ENCODE measurements around the gene MYO16. TPM values are rescaled to one million over a fixed set of nuclear protein-coding genes. Genes with fewer than 3 reads are reported as not detected.
"Not testable (repeated sequence)": the region's sequence is repeated elsewhere in the genome, so short reads cannot be mapped to it uniquely, and the experiment has no call there.

Gene MYO16
- total RNA-seq, 1 donor from 2014 or later: 0.03 TPM

DNA sequence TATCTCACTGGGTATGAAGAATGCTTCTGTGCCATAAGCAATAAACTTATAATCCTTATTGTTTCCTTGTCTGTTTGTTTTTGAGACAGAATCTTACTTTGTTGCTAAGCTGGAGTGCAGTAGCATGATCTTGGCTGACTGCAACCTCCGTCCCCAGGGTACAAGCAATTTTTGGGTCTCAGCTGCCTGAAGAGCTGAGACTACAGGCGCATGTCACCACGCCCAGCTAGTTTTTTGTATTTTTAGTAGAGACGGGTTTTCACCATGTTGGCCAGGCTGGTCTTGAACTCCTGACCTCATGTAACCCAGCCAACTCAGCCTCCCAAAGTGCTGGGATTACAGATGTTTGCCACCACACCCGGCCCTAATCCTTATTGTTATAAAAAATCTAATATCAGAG lies 112.5 kb downstream of the MYO16 start:
- no peak for DNase-seq (ENCODE audit: low read depth)

DNA sequence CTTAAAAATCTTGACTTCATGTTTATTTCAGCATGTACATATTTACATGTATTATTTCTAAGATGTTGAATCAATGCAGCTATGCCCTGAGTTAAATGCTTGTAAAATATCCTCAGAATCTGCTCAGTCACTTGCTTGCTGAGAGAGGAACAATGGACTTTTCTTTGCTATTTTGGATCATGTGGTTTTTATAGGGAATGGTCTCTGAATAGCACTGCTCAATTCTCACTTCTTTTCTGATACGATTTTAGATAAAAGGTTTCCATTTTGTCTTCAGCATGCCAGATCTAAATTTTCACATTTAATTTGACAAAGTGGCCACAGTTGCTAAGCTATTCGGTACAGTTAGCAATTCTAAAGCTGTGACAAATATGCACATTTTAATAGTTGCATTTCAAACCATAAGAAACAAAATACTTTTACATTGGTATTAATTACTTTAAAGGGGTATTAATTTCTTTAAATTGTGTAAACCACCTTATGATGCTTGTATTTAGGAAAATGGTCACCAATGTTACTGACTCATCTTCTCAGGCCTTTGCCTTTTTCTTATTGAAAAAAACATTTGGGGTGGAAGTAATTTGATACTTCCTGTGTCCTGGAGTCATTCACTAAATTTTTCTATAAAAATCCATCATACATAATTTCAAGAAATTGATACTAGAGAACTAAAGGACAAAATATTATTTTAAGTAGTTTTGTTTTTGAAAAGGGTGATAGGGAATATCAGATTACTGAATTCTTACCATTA lies 113.5 kb downstream of the MYO16 start:
- DNase-seq (ENCODE audit: low read depth): no peak

DNA sequence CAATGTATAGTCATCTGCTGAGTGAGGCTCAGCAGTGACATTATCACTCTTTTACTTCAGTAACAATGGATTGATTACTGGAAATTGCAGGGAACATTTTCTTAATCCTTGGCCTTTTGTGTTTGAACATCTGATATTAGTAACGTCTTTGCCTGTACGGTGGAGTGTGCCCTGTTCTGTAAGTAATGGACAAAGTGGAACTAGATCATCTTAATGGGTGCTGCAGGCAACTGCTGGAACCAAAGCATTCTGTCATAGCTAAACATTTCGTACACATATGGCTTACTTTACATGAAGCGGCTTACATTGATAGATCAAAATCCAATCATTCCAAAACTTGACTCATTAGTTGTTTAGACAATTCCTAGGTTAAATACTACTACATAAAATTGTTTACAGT lies 114.1 kb downstream of the MYO16 start:
- no peak for DNase-seq (ENCODE audit: low read depth)

DNA sequence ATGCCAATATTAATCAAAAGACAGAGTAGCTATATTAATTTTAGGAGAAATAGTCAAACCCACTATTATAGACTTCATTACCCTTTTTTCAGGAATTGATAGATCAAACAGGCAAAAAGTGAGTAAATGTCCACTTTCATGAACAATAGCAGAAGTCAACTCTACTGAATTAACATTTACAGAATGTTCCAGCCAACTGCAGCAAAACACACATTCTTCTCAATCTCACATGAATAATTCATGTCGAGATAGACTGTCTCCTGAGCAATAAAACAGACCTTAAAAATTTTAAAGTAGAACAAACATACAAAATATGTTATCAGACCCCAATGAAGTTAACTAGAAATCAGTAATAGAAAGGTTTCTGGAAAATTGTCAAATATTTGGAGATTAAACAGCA lies 118.4 kb downstream of the MYO16 start:
- no peak for DNase-seq (ENCODE audit: low read depth)

DNA sequence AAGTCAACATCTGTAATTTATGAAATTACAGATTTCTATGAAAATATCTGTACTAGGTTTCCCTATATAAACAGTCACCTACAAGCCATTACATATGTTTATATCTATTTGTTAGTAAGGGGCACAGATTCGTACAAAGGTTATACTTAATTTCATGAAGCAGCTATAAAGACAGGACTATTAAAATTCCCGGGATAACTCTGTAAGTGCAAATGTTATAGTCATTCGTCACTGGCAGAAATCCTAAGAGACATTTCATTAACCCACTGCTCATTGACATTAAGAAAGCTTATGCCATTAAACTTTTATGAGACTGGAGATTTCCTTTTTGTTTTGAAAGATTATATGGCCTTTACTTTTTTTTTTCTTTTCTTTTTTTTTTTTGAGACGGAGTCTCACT lies 122.9 kb downstream of the MYO16 start:
- DNase-seq (ENCODE audit: low read depth): no peak

DNA sequence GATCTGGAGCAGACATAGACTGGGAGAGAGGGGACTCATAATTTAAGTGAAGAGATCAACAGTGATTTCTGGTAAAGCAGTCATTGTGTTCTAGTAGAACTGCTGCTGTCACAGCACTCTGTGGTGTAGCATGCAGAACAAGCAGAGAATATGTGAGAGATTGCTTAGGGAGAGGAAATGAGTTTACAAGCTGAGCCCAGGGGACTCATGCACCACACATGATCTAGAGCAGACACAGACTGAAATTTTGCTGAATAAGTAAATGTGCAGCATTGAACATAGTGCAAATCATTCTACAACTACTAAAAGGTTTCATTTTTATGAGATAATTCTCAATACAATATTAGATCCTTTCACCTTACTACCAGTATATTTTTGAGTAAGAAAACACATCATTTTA lies 125.7 kb downstream of the MYO16 start:
- no peak for DNase-seq (ENCODE audit: low read depth)

DNA sequence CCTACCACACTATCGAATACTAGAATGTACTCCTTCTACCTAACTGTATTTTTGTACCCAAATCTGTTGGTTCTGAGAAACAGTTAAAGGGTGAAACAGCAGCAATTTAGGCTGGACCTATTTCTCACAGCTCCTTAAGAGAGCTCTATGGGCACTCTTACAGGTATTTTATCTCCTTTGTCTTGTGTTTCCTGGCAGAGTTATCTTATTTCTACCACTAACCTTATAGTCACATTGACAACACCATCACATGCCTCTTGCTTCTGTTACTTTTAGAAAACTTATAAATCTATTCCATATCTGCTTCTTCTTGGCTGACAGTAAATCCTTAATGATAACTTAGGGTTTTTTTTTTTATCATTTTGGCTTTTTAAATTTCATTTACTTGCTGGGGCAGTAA lies 130.7 kb downstream of the MYO16 start:
- DNase-seq (ENCODE audit: low read depth): no peak

DNA sequence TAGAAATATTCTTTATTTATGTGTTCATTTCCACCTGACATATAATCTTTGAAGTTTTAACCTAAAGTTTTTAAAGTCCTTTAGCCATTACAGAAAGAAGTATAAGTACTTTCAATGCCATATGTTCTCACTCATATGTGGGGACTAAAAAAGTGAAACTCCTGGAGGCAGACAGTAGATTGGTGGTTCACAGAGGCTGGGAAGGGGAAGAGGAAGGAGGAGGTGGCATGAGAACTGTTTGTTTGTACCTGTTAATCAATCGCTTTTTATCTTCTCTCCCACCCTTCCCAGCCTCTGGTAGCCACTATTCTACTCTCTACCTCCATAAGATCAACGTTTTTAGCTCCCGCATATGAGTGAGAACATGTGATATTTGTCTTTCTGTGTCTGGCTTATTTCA lies 131.1 kb downstream of the MYO16 start:
- no peak for DNase-seq (ENCODE audit: low read depth)

DNA sequence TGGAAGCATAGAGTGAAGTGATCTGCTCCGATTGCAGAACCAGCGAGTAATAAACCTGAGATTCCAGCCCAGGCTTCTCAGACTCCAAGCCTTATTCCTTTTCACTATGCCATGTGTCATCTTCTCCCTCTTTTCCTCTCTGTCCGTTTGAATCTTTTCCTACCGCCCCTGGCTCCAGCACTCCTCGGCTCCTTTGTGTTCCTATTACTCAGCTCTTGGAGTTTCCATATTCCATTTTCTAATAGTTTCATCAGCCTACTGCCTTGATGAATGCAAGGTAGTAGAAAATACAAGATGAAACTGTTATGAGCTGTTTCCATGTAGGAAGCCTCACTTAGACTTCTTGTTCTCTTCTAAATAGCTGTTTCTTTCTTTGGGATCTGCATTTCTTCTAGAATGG lies 138.6 kb downstream of the MYO16 start:
- no peak for DNase-seq (ENCODE audit: low read depth)

DNA sequence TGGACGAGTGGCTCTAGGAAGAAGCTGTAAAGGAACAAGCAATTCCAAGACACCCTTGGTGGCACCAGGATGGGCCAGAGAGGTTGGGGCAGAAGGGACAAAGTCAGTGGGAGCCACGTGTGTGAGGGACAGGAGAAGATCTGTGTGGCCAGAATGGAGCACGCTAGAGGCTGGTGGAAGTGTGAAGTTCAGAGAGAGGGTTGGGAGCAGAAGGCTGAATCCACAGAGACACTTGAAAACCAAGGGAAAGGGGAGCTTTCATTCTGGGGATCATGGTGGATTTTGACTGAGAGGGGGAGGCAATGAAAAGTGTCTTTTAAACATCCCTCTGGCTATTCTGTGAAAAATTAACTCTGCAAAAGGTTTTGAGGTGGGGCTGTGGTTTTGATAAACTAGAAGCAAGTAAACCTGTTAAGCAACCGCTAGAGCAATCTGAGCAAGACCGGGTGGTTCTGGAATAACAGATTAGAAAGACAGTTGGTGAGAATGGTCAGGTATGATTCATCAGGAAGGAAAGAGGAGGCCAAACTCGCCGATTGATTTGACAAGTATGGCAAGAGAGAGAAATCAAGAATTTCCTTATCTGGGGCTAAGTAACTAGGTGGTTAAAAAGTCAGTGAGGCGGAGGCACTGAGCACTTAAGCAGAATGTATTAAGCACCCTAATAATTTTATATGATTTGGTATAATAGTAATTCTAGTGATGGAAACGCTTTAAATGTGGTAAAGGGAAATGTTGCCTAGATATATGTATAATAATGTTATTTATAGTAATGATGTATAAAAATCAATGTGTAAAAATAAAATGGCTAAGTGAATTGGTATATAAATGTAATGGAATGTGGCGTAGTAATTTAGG lies 140.0 kb downstream of the MYO16 start:
- no peak for DNase-seq (ENCODE audit: low read depth)

DNA sequence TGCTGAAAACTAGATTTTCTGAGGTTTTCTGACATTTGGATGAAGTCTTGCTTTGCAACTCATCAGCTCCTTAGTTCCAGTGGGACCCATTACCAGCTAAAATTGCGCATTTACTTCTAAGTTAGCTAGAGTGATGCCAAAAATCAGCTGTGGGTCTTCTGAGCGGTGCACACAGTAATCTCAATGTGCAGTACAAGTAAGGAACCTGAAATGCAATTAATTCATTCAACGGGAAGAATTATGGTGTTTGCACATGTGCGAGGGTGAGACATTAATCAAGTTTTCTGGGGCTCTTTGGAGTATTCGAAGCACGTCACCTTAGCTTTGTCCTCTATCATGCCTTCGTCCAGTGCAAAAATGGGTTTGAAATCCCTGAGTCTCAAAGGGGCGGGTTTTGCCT lies 146.2 kb downstream of the MYO16 start:
- DNase-seq (ENCODE audit: low read depth): no peak

DNA sequence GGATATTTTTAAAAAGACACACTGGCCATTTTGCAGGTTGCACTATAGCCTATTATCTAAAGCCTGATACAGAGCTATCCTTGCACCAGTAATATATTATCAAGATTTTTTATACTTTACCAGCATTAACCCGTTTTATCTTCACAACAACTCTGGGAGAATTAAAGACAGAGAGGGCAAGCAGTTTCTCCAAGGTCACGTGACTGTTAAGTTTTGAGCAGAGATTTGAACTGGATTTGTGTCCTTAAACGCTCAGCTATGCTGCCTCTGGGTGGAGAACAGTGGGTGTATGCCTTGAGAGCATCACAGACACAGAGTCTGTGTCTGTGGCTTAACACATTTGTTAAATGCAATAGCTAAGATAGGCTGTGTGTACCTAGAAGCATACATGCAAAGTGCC lies 147.2 kb downstream of the MYO16 start:
- DNase-seq (ENCODE audit: low read depth): no peak

DNA sequence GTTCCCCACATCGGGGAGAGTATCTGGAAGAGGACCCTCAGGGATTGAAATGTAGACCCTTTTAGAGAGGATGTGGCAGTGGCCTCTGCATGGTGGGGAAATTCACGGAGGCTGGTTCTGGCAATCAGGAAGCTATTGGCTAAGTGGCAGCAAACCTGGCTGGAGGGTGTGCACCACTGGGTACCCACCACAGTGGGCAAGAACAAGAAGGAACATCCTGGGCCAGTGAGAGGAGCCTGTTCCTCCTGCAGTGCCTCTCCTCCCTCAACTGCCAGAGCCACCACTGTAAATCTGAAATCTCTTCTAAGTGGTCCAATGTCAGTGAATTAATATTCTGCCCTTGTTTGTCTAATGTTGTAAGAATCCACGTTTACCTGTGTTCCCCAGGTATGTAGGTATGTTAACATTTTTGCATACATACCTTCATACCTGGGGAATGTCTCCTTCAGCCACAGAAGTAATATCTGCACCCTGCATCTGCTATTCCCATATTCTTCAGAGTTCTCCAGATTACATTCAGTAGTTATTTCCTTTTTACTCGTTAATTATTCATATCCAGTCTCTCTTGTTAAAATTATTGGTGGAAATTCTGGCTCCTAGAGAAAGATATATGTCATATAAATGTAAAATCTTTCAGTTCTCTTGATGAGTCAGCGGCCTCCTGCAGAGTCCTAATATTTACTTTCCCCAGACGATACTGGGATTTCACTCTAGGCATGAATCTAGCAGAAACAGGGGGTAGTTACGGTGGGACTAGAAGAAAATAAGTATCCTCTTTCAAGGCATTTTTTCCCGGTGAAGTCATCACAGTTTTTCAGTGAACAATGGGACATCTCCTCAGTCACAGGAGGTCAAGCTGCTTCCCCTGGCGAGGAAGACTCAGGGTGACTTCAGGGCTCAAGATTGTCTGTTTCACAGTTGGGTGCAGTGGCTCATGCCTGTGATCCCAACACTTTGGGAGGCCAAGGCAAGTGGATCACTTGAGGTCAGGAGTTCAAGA lies 148.3 kb downstream of the MYO16 start:
- no peak for DNase-seq (ENCODE audit: low read depth)

DNA sequence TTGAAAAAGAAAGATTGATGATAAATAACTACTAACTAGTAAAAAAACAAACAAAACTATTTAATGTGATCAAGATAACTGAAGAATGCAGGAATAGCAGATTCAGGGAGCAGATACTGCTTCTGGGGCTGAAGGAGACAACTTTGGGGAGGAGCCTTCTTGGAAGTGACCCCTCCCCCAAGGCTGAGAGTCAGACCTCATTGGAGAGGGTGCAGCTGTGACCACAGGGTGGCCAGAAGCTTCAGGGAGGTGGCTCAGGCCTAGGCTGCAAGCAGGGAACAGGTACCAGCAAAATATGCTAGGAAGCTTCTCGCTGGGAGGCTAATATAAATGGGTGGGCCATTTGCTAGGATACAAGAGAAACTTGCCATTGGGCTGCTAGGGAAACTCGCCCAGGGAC lies 149.9 kb downstream of the MYO16 start:
- no peak for DNase-seq (ENCODE audit: low read depth)

DNA sequence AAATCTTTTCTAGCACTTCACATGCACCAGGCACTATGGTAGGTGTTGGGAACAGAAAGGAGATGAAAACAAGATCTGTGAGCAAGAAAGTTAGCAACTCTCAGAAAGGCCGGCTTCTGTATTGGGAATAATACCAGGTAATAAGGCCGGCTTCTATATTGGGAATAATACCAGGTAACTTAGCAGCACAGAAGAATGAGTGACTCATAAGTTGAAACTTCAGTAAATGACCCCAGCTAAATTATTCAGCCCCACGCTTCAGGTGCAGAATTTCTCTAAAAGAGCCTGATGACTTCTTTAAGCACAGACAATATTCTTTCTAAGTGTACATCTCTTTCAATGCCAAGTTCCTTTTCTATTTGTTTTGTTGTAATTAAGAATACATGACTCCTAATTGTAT lies 151.3 kb downstream of the MYO16 start:
- no peak for DNase-seq (ENCODE audit: low read depth)

DNA sequence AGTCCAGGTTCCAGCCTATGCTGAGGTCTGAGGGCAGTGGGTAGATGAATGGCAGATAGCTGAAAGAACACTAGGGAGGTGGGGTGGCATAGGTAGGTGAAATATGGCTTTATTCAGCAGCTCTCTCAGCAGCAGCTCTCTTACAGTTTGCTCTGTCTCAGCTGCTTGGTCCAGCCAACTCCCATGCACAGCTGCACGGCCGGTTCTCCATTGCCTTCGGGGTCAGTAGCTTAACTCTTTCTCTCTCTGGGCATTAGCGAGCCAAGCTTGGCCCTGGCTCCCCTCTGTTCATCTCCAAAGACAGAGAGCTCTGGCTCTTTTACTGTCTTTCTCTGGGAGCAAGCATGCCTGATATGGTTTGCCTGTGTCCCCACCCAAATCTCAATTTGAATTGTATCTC lies 151.9 kb downstream of the MYO16 start:
- no peak for DNase-seq (ENCODE audit: low read depth)

DNA sequence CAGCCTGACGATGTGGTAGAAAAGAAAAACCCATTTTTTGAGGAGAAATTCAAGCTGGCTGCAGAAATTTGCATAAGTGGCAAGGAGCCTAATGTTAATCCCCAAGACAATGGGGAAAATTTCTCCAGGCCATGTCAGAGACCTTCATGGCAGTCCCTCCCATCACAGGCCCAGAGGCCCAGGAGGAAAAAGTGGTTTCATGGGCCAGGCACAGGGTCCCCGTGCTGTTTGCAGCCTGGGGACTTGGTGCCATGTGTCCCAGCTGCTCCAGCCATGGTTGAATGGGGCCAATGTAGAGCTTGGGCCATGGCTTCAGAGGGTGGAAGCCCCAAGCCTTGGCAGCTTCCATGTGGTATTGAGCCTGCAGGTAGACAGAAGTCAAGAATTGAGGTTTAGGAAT lies 153.1 kb downstream of the MYO16 start:
- DNase-seq (ENCODE audit: low read depth): not testable (repeated sequence)

DNA sequence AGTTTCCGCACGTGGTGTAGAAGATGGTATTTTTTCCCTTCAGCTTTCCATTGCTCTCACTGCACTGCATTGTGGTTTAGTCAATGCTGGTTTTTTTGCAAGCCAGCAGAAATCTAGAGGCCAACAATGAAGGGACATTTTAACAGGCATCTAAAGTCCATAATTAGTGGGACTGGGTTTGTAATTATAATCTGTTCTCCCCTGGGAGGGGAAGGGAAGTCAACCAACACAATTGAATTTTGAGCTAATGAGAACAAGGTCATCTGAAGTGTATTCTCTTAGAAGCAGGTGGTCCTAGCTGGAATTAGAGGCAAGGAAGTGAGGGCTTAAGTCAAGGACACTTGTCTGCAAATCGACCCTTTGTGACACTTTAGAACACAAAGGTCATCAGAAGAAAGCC lies 156.4 kb downstream of the MYO16 start:
- no peak for DNase-seq (ENCODE audit: low read depth)

DNA sequence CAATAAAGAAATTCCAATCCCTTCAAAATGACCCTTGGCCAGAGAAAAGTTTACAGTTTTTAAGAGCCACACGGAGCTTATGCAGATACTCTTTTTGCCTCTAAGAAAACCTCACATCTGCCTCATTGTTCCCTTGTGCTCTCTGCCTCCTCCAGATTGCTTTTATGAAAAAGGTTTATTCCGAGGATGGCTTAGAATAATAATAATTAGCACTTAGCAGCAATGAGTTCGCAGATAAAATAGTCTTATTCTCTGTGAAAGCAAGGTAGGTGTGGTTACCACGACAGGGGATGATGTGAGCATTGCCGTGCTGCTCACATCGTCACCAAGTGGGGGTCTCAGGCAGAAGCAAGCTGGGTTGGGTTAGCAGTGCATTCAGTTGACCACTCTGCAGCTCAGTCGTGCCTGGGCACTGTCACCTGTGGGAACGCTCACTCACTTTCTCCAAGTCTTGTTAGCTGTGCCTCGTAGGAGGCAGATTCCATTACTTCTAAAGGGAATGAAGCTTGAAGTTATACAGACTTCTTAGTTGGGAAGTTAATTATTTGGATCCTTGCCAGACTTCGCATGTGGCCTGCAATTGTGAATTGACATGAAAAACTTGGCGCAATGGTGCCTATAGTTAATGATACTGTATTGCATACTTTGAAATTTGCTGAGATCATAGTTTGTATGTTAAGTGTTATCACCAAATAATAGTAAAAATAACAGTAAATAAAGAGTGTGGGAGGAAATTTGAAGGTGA lies 157.2 kb downstream of the MYO16 start:
- DNase-seq (ENCODE audit: low read depth): no peak

DNA sequence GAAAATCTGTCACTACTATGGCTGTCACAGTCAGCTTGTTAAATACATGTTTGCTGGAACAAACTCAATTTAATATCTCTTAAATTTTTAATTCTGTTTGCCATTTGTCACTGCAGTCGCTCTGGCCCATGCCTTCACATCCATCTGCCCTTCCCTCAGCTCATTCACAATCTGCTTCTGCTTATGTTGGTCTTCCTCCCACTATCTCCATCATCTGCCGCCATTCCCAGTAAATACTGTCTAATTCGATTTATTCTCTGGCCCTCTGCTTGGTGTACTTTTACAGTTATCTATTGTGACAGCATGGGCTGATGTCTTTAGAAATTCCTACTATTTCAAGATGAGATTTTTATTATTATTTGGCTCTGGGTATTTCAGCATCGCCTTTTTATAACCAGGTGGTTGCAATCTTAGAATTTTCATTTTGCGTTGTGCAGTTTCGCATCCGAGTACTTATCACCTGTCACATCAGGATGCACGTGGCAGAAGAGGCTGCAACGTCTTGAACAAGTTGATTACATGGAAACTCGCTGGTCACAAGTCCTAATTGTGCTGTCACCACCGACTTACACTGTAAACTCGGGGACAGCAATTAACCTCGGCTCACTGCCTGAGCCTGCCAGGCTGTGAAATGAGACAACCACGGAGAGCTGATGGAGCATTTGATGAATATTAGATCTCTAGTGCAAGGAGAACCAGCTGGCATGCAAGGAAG lies 158.4 kb downstream of the MYO16 start:
- no peak for DNase-seq (ENCODE audit: low read depth)
